ENCODE results near the gene TOX3.

The TOX3 gene

DNA sequence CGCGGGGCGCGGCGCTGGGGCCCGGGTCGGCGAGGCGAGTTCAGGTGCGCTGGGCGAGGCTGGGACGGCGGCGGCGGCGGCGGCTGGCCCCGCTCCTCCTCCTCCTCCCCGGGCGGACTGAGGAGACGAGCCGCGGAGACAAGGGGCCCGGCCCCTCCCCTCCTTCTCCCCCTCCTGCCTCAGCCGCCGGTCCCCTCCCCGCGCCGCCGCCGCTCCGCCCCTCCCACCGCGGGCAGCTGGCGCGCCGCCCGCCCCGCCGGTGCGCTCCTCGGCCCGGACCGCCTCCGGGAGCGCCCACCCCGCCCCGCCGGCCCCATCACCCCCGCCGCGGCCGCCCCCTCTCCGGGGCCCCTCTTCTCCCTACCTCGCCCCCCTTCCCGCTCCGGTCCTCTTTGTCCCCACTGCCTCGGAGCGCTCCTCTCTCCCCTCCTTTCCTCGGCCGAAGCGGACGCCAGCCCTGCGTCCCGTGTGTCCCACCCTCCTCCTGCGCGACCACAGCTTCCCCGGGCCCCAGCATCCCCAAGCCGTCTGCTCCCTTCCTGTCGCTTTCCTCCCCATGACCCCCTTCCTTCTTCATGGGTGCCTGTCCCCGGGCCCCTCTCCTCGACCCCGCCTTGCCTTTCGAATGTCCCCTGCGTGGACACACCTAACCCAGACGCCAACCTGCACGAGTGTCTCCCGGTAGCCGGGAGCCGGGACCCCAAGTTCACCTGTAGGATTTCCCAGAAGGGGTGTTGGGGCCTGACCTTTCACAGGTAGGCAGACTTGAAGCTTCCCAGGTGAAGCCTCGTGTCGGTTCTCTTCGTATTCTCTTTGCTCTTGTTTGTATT lies at the start of gene TOX3:
Gene TOX3 (minus strand): TSS at position 140 of the 830 bp plus-strand sequence. CDS start 420 bp downstream, outside the sequence.
- no peak for DNase-seq

DNA sequence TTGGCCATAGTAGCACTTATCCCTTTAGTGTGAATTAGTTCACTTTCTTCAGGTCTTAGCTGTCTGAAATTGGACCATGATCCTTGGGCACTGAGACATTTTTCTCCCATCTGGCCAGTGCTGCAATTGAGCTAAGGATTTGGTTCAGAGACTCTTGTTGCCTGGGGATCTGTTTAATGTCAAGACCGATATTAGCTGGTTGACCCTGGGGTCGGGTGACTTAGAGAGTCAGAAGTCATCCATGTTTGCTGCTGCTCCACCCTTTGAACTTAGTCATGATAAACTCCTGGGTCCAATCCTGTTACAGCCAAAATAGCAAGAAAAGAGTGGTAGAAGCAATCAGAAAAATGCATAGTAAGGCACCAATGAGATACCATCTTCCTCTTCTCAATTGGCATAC lies 45.8 kb upstream of the TOX3 start:
- no peak for DNase-seq

DNA sequence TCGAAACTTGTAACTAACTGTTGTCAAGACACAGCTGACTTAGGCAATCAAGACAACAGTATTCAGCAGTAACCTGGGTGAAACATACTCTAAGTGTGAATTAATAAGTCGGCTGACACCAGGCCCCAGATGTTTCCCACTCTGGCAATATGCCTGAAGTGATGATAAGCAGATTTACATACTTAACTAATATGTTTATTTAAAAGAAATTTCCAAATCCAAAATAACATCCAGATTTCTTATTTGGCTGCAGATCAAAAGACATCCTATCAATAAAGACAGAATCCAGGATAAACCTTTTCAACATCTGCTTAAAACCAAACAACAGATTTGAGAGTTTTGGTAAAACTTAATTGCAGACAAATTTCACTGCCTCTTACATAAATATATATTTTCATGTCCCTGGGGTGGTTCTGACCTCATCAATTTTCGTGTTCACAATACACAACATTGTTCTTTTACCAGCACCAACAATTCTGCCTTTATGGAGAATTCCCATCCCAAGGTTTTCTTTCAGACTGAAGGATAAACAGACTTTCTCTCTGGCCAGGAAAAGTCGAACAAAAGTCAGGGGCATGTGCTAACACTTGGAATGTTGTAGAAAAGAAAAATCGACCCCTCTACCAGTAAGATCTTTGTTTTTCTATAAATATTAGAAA lies 45.1 kb upstream of the TOX3 start:
- DNase-seq, result no peak

DNA sequence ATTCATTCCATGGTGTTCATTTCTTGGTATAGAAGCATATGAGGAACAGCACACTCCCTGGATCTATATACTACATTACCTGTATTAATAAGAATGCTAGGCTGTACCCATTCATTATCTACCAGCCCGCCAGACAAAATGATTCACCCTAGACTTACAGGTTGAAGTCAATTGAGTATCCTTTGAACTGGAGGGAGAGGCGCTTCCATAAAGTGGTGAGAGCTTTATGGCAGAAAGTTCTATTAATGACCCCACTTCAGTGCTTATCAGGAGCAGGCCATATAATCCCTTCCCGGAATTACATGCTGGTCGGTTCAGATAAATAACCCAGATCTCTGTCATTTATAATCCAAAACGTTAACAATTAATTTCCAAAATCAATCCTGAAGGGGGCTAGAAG lies 44.5 kb upstream of the TOX3 start:
- no peak for DNase-seq

DNA sequence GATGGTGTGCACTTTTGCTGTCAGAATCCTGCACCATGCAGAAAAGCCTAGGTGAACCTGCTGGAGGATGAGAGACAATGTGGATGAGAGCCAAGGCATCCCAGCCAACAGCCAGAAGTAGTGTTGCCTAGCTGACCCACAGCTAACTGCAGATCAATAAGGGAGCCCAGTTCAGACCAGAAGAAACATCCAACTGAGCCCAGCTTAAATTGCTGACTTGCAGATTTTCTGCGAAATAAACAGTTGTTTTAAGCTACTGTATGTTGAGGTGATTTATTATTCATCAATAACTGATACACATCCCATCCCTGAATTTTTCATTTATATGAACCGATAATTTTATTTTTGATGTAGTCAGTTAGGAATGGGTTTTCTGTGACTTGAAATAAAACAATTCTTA lies 39.2 kb upstream of the TOX3 start:
- DNase-seq, result no peak

DNA sequence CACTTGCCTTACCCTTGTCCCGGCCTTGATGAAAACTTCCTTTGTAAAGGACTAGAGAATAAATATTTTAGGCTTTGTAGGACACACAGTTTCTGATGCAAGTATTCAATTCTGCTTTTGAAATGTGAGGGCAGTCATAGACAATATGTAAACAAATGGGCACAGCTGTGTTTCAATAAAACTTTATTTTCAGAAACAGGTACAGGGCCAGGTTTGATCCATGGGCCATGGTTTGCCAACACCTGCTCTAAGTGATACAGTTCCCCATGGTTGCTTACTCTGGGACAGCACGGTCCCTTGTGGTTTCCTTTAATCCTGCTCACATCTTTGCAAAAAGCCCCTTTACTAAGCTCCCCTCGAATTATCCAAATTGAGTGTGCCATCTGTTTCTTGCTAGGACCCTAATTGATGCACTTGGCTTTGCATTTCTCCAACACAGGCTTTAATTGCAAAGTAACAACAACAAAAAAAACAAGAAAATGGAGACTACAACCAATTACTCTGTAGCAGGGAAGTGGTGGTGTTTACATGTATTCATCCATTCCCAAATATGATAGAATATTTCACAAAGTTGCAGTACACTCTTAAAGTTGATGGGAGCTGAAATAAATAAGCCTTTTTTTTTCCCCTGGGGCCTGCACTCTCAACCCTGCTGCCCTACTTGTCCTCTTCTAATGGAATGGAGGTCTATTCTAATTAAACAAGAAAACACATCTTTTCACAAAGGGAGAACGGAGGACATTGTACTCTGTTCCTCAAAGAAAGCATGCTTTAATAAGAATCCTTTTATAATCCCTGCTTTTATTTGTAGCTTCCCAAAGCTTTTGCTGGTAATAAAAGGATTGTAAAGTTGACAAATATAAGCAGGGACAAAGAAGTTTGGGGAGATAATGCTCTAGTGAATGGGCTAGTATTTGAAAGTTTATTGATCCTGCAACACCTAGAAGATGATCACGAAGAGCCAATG lies 37.7 kb upstream of the TOX3 start:
- peak; percentile 27 for DNase-seq

DNA sequence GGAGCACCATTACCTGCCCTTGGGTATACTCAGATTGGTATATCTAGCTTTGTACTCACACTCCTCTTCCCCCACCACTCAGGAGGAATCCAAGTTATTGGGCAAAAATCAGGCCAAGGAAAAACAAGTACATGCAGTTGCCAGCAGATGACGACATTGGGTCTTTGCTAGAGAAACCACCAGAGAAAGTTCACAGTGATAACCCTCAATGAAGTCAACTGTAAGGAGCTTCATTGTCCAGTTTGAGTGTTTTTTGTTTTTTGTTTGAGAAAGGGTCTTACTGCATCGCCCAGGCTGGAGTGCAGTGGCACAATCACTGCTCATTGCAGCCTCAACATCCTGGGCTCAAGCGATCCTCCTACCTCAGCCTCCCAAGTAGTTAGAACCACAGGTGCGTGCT lies 34.6 kb upstream of the TOX3 start:
- DNase-seq, result no peak

DNA sequence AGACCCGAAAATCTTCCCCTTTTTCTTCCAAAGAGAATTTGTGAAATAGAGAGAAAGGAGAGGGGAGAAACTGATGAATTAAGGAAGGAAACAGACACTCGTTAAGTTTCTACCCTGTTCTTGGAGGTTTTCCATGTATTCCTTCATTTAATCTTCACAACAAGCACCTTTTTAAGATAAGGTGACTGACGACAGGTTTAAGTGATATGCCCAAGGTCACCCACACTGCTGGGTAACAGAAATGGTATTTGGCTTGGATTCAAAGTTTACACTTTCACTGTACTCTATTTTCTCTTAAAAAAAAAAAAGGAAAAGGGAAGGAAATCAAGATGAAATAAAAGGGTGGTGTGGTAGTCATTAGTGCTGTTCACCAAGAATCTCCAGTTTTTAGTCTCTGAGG lies 33.5 kb upstream of the TOX3 start:
- DNase-seq, result no peak

DNA sequence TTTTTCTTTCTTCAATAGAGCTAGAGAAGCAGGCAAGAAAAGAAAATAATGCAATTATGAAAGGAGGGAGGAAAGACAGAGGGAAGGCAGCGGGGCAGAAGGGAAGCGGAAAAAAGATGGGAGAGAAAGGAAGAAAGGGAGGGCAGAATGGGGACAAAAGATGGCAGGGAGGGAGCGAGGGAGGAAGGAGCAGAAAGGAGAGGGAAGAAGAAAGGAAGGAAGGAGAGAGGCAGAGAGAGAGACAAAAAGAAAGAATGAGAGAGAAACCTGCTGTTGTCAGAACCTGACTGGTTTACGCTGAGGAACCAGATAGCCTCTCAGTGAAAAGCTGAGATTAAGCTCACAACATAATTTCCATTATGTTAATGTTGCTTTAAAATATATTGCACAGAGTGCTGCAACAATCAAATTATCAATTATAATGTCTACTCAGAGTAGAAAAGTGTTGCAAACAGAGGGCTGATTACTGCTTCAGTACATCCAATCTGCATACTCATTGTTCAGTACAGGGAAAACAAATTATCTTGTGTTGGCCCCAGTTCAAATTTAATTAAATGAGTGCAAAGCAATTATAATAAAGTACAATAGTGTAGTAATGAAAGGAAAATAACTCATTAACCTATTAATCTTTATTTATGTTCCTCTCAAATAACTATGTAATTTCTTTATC lies 32.0 kb upstream of the TOX3 start:
- DNase-seq, result no peak

DNA sequence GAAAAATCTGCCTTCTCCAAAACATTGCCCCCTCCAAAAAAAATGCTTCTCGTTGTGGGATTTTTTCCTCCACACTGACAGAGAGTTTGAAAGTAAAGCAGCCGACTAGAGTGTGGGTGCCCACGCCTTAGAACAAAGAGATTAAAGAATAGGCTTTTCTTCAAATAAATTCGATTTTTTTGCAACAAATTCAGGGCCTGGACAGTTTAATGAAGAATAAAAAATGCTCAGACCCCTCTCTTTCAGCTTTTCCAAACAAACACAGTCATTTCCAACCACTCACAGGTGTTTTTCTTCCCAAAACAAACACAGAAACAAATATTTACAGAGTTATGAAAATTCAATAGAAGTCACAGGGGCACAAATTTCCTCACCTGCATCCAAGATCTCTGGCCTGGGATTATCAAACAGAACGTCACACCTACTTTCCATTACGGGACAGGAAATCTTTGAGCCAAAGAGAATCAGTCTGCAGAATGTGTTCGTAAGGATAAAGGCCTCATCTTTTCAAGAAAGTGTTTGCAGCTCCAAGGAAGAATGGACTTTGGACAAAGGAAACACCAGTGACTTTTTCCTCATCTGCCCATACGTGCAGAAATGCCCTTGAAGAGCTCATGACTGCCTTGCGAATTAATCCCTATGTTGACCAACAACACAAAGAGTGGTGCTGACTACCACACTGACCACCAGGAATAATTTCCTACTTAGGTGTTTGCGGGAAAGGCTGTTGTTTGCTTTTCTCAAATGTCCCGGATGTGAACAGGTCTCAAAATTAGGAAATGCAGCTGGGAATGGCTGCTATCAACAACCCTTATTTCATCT lies 31.3 kb upstream of the TOX3 start:
- DNase-seq, result no peak

DNA sequence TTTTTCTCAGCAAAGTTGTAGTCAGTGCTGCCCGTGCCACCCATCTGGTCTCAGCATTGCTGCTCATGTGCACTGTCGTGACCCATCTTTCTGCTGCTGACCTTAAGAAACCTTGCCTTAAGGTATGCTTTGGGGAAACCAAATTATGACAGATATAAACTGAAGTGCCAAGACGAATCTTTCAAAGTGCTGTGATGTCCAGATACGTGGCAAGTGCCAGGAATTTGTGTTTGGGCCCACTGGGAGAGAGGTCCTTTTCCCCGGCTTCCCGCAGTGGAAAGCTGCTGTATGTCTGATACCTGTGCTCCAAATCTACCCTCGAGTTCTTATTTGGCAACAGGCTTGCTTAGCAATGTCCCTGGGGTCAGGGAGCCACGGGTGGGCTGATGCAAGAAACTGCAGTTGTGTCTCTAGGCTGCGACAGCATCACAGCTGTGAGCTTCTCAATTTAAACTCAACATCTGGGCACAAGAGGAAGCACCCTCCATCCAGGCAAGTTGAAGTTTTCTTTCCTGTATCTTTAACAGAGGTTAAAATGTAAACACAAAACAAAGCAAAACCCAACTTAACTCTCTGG lies 30.3 kb upstream of the TOX3 start:
- no peak for DNase-seq

DNA sequence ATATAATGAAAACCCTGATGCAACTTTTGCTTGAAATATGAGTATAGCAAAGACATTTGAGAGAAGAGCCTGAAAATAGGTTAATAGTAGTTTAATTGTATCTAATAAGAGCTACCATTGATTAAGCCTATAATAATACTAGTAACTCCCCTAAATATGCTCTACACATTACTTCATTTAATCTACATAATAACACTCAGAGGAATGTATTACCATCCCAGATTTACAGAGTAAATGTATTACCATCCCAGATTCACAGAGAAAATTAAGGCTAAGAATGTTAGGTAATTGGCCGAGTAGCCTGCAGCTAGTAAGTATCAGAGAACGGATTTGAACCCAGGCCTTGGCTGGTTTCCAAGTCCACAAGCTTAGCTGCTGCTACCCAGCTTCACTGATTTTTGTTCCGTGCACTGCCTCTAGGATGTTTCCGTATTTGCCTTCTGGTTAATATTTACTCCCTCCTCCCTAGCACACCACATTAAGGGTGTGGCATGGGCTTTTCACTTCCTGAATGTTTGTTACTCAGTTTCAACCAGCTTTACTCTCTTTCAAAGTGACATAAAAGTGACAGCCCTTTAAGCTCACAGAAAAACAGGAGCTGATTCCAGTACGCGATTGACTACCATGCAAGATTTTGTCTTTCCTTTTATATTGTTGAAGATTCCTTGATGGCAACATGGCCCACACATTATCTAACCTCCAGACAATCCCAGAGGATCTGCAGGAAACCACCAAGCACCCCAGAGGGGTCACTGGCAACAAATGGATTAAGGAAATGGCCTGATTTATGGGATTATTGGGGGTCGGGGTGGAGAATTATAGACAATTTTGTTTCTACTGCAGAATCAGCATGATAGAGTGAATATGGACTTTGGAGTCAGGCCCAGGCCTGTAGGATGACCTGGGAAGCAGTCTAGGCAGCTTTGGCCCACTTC lies 26.7 kb upstream of the TOX3 start:
- no peak for DNase-seq

DNA sequence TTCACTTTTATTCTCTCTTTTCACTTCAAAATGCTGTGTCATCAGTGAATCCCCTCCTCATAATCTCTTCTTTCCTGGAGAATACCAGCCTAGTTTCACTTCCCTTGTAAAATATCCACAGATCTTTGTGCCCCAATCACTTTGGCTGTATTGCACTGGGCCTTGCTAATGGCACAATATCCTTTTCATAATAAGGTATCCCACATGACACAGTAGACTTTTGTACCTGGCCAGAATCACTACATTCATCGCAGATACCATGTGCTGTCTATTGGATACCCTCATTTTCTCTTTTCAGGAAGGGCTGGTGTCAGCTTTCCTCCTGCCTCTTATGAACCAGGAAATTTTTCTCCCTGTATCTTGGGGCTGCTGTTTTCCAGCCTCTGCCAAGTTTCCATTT lies 25.7 kb upstream of the TOX3 start:
- DNase-seq, result no peak

DNA sequence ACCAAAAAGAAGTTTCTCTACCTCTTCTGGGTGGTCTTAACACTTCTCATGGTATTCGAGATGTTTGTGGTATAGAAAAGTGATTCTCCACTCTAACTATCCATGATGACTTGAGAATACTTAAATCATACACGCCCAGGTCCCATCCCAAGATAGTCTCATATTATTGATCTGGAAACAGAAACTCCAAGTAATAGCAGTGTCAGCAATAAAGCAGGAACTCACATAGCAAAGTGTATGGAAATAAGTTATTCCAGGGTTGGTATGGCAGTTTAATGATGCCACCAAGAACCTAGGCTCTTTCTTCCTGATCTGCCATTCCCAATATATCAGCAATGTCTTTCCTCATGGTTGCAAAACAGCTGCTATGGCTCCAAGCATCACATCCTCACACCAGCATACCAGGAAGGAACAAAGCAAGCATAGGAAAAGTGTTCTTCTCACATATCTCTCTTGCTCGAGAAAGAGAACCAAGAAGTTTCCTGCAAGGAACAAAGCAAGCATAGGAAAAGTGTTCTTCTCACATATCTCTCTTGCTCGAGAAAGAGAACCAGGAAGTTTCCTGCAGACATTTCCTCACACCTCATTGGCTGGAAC lies 23.6 kb upstream of the TOX3 start:
- no peak for DNase-seq

DNA sequence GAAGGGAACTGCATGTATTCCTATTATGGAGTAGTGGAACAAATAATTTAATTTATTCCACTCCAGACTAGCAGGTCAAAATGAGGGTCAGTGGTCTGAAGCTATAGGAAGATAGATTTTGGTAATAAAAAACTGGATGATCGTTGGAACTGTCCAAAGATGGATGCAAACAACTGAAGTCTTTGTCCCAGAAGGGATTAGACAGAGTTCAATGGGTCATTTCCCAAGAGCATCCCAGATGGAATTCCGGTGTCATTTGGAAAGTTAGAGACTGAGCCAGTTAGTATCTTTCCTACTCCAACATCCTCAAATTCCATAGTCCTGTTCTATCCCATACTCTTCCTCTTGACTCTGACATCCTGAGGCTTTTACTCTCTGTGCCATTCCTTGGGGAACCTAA lies 22.8 kb upstream of the TOX3 start:
- DNase-seq, result no peak

DNA sequence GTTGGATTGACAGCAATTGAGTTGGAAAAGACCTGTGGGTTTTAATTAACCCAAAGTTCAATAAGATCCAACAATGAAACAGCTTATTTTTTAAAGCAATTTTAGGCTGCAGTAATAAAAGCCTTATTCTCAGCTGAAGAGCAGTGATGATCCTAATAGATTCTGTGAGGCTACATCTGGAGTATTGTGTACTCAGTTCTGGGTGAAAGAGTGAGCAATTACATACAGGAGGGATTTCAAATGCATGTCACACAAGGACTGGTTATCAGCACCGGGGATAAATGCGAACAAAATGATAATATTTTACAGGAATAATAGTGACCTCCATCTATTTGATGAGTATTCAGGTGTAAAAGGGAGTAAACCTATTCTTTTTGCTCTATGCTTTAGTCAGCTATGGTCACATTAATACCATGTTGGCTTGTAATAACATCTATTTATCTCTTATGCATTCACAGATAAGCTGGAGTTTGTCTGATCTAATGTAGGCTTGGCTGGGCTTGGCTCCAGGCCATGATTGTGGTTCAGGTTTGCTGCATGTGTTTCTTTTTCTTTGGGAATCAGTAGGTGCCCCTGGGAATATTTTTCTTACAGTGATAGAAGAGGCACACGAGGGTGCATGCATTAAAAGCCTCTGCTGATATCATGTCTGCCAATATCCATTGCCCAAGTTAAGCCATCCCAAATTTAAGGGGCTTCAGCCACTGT lies 22.2 kb upstream of the TOX3 start:
- no peak for DNase-seq

DNA sequence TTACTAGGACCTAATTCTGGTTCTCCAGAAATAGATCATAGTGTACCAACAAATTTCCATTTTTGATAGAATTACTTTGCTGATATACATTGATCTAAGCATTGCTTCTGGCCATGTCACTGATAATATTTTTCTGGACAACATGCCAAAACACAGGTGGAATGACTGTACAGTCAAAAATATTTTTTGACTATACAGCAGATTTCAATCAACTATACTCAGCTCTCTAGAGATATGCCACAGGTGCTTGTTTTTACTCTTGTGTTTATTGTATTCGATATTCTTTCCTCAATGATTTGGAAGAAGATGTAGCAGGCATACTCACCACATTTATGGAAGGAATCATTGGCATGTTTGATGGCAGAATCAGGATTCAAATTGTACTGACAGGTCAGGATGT lies 21.6 kb upstream of the TOX3 start:
- DNase-seq, result no peak

DNA sequence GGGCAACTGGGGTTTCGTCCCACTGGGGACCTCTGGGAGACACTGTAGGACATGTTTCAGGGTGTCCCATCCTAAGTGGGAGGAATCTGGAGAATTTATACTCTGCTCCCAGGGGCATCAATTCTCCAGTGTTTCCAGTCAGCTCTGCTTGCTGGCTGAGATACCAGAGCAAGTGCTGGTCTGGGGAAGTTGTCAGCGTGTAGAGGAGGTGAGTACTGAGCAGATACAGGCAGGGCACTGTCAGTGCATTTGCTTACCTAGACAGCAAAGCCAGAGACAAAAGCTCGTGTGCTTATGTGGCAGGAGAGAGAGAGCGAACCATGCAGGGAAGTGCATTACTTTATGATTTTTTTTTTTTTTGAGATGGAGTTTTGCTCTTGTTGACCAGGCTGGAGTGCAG lies 20.2 kb upstream of the TOX3 start:
- no peak for DNase-seq
